22Rv1 (cell line): ENCODE measurements around the gene SAMMSON.

Experiments used
- H3K27ac ChIP-seq: fragments of 450-650 bp; 2 replicates; pipeline ENCODE4 v1.5.1; 2017
- ZFX ChIP-seq: fragments of 450-650 bp; IDR thresholded peaks from 2 replicates; pipeline ENCODE4 v1.6.1; 2017; ENCODE audit warnings: antibody characterized with exemption, borderline replicate concordance
- TF ChIP-seq, protein P1 (sequence below): fragments of 450-650 bp; IDR thresholded peaks from 2 replicates; pipeline ENCODE4 v1.5.1; 2017; ENCODE audit warnings: mild to moderate bottlenecking

SAMMSON gene

DNA sequence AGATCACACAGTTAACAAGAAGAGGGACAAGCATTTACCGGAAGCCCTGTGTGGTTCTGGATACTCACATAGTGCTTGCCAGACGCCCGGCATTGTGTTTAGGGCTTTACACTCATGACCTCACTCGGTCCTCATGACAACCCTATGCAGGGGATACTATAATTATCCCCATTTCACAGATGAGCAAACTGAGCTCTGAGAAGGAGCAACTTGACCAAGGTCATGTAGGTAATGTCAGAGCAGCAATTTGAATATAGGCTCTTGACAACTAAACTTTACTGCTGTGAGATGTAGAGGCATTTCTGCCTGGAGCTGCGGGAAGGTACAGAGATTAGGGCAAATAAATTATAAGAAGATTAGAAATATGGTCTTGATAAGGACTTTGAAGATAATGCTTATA, 70.0 kb downstream of the SAMMSON start:
- H3K27ac ChIP-seq, result no peak overlapping the region
- no peak for TF ChIP-seq ZFX
- TF ChIP-seq, protein P1, sequence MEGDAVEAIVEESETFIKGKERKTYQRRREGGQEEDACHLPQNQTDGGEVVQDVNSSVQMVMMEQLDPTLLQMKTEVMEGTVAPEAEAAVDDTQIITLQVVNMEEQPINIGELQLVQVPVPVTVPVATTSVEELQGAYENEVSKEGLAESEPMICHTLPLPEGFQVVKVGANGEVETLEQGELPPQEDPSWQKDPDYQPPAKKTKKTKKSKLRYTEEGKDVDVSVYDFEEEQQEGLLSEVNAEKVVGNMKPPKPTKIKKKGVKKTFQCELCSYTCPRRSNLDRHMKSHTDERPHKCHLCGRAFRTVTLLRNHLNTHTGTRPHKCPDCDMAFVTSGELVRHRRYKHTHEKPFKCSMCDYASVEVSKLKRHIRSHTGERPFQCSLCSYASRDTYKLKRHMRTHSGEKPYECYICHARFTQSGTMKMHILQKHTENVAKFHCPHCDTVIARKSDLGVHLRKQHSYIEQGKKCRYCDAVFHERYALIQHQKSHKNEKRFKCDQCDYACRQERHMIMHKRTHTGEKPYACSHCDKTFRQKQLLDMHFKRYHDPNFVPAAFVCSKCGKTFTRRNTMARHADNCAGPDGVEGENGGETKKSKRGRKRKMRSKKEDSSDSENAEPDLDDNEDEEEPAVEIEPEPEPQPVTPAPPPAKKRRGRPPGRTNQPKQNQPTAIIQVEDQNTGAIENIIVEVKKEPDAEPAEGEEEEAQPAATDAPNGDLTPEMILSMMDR, result no peak

DNA sequence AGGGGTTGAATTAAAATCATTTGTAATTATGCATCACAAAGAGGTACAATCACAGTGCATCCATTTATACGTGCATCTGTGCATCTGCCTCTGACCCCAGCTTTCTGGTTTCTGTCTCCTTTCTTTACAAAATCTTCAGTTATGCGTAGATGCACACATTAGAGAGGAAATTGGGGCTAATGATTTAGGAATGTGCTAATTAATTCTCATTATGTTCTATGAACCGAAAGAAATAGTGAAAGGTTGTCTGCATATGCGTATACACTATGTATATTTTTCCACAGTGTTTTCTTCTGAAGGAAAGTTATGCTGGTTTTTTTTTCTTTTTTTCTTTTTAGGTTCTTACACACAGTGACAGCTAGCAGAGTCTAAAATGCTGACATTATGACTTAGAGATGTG, 71.6 kb downstream of the SAMMSON start:
- H3K27ac ChIP-seq, result no peak overlapping the region
- TF ChIP-seq ZFX, result no peak
- TF ChIP-seq, protein P1, result no peak

DNA sequence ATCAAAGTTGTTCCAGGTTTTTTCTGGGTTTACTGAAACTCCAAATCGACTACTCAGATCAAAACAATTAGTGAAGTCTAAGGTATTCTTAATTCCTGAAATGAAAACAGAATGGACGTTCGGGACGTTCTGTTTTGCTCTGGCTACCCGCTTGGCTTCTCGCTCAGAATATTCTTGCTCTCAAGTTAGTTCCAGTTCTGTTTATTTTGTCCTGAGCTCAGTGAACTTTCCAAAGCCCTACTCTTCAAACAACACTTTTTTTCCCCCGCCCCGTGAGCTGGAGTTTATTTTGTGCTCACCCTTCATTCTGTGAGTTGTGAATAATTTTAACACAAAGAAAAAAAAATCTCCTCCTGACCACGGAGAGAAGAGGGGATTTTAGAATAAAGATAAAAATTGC, 72.6 kb downstream of the SAMMSON start:
- TF ChIP-seq, protein P1, result no peak
- no peak for TF ChIP-seq ZFX
- no peak overlapping the region for H3K27ac ChIP-seq

DNA sequence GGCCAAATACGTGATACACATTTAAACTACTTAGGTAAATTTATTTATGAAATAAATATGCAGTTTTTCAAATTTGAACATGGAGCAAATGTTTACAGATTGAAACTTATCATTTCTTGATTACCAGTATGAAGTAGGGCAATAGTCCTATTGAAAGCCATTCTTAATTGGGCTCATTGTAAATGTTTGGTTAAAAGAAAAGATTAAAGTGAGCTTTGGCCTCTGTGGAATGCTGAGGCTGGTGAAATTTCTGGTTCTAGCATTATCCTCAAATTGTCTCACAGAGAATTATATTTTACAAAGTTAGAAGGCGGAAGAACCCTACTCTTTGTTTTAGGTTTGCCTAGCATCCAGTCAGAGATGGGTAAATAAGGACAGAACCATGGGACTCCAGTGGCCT, 73.2 kb downstream of the SAMMSON start:
- TF ChIP-seq ZFX, result no peak
- TF ChIP-seq, protein P1, result no peak
- H3K27ac ChIP-seq, result no peak overlapping the region

DNA sequence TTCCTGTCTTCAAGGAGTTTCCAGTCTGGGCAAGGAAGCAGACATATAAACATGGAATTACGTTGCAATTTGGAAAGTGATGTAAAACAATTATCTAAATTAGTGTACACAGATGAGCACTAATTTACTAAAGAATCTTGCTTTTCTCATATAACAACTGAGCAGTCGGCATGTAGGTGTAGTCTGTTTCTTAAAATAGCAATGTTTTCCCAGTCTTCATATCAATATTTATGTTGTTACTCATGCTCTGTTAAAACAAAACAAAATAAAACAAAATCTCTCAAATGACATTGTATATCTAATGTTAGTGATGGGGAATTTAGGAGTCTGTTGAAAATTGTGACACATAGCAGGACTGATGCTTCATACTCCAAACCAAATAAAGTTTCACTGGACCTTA, 75.6 kb downstream of the SAMMSON start:
- no peak overlapping the region for H3K27ac ChIP-seq
- no peak for TF ChIP-seq ZFX
- TF ChIP-seq, protein P1, result no peak

DNA sequence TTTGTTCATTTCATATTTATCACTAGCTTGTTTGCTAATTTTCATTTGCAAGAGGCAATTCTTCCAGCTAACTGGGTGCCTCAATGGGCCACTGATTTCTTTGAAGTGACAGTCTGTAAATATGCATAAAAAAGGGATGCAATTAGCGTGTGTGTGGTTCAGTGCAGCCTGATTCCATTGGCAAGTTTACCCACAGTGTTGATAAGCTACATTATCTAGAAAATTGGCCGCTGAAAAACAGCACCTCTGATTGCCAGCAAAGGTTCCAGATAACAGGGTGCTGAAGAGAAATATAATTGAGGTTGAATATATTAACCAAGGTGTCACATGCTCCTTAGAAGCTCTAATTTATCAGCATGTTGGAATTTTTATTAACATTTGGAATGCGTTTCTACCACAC, 76.9 kb downstream of the SAMMSON start:
- no peak overlapping the region for H3K27ac ChIP-seq
- TF ChIP-seq ZFX, result no peak
- TF ChIP-seq, protein P1, result no peak

DNA sequence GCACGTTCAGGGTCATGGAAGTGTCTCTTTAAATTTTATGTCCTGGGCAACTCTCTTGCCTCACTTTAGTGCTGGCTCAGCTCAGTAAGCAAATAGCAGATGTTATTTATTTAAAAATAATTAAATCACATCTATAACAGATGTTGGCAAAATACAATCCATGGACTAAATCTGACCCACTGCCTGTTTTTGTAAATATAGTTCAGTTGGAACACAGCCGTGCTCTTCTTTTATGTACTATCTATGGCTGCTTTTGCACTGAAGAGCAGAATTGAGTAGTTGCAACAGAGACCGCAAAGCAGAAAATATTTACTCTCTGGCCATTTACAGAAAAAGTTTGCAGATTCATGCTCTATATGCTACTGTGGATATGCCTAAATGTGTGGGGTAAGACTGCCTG, 79.2 kb downstream of the SAMMSON start:
- no peak for TF ChIP-seq ZFX
- TF ChIP-seq, protein P1, result no peak

More for the DNA sequence above, 79.2 kb downstream of the SAMMSON start:
- no peak overlapping the region for H3K27ac ChIP-seq
